ENCODE measurements around the gene CTCFL.

Gene CTCFL

GRCh38 chr20:57464642-57465211 is 60.2 kb downstream of the CTCFL start:
- no peak for DNase-seq

GRCh38 chr20:57462781-57463180 is 62.2 kb downstream of the CTCFL start:
- DNase-seq, result no peak

DNA sequence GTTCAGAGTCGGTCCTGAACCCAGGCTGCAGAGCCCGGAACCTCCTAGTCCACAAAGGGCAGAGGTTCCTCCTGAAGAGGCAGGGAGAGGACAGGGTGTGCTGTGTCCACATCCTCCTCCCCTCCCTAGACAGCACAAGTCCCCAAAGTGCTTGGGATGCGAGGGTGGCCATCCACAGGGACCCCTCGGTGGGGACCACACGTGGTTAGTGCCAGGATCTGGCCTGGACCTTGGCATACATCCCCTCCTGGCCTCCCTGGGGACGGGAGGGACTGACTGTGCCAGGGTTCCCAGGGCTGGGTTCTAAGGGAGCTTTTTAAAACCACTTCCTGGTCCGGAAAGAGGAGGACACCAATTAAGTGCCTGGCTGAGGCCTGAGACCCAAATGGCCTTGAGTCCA is 63.2 kb downstream of the CTCFL start:
- DNase-seq, result no peak

GRCh38 chr20:57460781-57461465 is 64.0 kb downstream of the CTCFL start:
- no peak for DNase-seq

DNA sequence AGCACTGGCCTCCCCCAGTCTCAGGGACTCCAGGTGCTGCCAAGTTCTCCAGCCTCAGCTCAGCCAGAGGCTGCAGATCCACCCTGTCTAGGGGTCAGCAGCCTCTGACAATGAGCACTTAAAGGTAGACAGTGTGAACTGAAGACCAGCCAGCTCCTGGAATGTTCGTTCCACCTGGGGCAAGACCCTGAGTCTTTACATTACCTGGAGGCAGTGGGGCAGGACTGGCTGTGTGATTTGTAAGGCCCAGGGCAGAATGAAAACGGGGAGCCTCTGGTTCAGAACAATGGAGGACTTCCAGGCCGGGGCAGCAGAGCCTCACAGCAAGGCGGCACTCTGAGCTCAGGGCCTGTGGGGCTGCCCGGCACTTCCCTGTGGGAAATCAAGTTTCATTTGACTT is 65.0 kb downstream of the CTCFL start:
- no peak for DNase-seq

DNA sequence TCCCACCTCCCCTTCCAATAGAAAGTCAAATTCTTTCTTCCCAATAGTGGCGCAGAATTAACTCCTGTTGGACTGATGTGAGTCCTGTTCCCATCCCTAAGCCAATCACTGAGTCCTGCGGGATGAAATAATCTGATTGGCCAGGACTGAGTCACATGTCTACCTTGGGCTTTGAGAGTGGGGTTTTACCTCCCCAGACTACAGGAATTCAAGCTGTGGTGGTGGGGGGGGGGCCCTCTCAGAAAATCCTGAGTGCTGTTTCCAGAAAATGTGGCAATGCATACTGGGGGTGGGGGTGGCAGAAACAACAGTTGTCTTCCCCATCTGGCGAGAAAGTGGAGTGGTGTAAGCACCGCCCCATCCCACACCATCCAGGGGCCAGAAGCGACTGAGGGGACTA is 65.7 kb downstream of the CTCFL start:
- DNase-seq, result no peak

DNA sequence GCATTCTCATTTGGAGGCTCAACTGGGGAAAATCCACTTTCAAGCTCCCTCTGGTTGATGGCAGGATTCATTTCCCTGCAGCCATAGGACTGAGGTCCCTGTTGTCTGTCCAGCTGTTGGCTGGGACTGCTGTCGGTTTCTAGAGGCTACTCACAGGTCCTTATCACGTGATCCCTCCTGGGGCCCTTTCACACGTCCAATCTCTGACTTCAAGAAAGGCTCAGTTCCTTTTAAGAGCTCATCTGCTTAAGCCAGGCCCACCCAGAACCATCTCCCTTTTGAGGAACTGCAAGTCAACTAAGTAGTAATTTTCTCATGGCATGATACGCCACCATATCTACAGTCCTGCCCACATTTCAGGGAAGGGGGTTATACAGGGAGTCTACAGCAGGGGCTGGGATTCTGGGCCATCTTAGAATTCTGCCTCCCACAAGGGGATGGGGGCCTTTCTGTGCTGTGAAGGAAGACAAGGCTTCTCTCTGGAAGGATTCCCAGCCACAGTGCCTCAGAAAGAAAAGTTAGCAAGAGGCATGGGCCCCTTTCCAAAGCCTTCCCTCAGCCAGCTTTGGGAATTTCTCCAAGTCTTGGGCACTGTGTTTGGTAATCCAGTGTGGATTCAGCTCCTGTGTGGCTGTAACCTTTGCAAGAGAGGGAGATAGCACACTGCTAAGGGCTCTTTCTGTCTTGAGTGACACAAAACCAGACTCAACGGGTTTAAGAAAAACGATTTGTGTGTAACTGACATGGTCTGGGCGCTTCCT is 66.4 kb downstream of the CTCFL start:
- DNase-seq, result no peak

DNA sequence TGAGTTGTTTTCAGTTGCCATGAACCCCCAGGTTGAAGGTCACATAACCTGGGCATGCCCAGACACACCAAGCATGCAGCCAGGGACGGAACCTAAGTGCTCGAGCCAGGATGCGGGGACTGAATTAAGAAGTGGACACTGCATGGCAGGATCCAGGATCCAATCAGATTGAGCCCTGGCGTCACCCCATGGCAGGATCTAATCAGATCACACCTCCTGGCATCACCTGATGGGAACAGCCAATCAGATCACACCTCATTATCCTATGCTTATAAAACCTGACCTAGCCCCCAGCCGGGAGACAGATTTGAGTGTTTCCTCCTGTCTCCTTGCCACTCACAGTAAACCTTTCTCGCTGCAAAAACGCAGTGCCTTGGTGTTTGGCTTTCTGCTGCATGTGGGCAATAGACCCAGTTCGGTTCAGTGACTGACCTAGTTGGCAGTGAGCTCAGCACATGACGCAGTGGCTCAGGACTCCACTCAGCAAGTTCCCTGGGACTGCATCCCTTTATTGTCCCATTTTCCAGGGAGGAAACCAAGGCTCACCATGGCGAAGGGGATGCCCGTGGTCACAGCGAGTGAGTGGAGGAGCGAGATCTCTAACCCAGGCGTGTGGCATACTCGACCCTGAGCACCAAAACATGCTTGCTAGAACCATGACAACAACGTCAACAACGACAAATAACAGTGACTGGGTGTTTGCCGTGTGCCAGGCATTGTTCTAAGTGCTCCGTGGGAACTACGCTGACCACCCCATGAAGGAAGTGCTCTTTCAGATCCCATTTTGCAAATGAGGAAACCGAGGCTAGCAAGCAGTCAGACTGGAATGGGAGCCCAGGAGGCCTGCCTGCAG is 67.5 kb downstream of the CTCFL start:
- no peak for DNase-seq

DNA sequence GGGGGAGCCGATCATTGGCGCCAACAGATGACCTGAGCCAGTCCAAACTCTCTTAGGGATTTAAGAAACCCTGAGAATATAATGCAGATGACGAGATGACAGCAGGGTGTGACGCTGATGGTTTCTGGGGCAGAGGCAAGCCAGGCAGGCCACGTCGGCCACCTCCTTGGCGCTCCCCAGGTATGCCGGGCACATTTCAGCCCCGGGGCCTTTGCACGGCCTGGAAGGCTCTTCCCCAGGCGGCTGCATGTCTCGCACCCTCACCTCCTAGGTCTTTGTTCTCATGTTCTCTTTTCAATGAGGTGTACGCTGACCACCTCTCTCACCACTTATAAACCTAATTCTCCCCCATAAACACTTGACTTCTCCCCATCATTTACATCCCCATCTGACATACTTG is 68.8 kb downstream of the CTCFL start:
- DNase-seq, result no peak

- no peak for DNase-seq
Observed at GRCh38 chr20:57455386-57455785, 69.6 kb downstream of the CTCFL start.

GRCh38 chr20:57451795-57452661 is 72.9 kb downstream of the CTCFL start:
- DNase-seq, result no peak

DNA sequence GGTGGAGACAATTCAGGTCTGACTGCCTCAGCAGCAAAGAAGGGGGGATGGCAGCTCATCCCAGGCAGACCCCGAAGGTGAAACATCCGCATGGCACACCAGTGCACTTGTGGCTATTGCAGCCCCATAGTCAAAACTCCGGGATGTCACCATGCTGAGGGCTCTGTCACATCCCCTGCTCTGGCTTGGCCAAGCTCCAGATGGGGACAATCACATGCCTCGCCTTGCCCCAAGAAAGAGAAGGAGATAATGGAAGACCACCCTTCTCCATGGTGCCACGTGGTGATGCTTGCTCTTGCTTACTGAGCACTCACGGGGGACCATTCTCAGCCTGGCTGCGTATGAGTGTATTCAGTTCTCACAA is 73.5 kb downstream of the CTCFL start:
- DNase-seq, result no peak

- no peak for DNase-seq
Observed at GRCh38 chr20:57450931-57451330, 74.0 kb downstream of the CTCFL start.

- DNase-seq, result no peak
Observed at GRCh38 chr20:57450419-57450818, 74.5 kb downstream of the CTCFL start.

DNA sequence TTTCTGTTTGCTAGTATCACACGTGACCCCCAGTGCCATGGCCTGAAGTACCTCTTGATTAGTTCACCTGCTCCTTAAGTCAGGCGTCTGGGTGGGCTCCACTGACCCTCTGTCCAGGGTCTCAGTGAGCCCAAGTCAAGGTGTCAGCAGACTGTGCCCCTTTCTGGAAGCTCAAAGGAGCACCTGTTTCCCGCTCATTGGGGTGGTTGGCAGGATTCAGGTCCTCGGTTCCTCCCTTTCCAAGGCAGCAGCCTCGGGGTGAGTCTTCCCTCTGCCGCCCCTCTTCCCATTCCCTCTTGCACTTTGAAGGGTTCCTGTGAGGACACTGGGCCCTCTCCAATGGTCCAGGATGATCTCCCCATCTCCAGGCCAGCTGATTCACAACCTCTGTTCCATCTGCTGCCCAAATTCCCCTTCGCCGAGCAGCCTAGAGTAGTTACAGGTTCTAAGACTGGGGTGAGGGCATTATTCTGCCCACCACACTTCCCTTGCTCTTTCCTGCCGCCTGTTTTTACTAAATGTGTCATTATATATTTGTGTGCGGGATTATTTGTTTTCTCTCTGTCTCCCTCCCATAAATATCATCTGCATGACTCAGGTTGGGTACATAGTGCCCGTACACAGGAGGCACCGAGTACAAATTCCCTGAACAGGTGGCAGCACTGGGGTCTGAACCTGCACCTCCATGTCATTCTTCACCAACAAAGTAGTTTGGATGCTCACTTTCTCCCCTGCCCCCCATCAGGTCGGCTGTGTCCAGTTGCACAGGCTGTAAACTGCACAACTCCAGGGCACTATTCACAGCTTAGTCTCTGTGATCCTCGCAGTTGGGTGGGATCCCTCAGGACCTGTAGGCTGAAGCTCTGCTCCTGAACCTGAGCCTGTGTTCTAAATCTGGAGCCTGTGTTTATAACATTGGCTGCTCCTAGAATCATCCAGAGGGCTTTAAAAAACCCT is 75.3 kb downstream of the CTCFL start:
- no peak for DNase-seq

- no peak for DNase-seq
Observed at GRCh38 chr20:57448764-57449354, 76.1 kb downstream of the CTCFL start.

Measured in fibroblast of skin of scalp (primary cell).